IPS-NIHi7 (cell line): ENCODE measurements around the gene HNRNPM.
"Not testable (repeated sequence)": the region's sequence is repeated elsewhere in the genome, so short reads cannot be mapped to it uniquely, and the experiment has no call there.

Source experiments
- DNase-seq: peaks from one replicate; pipeline ENCODE4 v3.0.0; 2012; ENCODE audit warnings: mixed read lengths; ENCODE audit errors: extremely low spot score

HNRNPM gene

DNA sequence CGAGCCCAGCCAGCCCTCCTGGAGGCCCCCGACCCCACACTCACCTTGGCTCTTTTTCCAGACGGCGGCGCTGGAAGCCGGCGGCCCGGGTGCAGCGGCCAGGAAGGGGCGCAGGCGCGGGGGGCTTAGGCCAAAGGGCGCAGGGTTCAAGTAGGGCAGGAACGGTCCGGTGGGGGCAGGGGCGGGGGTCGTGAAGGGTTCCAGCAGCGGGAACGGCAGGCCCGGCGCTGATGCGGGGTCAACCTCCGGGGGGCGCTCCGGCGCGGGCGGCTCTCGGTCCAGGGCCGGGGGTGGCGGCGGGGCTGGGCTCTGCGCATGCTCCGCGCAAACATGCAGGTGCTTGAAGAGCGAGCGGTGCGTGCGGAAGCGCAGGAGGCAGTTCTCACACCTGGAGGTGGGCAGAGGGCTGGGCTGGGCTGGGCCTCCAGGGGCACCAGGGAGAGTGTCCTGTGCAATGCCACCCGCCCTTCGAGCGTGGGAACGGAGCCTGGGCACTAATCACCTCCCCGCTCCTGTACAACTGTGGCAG is 66.9 kb downstream of the HNRNPM start:
- peak; percentile 45 for DNase-seq

DNA sequence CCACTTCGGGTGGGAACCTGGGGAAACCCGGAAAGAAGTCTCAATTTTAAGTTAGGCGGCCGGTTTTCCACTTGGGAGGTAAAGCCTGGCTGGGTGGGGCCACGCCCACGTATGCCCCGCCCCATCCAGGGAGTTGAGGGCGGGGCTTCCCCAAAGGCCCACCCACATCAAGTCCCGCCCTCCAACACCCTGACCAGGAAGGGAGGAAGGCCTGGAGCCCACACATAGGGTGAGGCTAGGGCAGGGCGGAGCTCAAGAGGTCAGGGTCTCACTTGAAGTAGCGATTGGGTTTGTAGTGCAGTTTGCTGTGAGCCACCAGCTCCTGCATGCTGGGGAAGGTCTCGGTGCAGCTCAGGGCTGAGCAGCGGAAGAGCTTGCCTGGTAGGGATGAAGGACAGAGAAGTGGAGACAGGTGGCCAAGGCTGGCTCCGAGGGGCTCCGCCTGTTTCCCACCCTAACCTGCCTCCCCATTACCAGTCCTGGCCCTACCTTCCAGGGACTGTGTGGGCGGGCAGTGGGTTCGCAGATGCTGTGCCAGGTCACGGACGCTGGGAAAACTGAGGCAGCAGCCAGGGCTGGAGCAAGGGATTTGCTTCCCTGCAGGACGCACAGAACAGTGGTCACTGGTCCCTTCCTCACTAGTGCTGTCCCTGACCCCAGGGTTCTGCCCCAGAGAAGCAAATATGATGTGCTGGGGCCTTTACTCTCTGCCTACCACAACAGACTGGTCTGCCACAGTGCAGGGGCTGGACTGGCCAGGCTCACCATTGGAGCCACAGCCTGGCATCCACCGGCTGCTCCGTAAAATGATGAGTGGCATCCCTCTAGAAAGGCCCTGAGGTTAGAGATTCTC is 67.6 kb downstream of the HNRNPM start:
- peak; percentile 71 for DNase-seq

DNA sequence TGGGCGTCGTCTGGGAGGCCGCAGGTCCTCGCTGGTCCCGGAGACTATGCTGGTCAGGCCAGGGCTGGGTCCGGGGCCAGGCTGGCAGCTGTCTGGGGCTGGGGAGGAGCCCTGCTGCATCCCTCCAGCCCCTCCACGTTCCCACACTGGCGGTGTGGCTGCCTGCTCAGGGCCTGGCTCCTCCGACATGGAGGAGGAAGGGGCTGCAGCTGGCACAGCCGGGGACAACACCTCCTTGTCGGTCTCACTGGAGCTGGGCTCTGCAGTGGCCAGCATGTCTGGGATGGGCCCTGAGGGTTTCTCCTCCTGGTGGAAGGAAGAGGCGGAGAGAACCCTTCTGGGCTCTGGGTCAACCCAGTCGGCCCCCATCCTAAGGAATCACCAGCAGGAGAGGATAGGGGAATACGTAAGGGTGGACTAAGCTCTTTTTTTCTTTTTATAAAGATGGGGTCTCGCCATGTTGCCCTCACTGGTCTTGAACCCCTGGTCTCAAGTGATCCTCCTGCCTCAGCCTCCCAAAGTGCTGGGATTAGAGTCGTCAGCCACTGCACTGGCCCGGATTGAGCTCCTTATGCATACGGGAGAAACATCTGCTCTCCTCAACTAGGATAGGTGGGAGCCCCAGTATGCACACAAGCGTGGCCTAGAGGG is 68.4 kb downstream of the HNRNPM start:
- DNase-seq = no peak

DNA sequence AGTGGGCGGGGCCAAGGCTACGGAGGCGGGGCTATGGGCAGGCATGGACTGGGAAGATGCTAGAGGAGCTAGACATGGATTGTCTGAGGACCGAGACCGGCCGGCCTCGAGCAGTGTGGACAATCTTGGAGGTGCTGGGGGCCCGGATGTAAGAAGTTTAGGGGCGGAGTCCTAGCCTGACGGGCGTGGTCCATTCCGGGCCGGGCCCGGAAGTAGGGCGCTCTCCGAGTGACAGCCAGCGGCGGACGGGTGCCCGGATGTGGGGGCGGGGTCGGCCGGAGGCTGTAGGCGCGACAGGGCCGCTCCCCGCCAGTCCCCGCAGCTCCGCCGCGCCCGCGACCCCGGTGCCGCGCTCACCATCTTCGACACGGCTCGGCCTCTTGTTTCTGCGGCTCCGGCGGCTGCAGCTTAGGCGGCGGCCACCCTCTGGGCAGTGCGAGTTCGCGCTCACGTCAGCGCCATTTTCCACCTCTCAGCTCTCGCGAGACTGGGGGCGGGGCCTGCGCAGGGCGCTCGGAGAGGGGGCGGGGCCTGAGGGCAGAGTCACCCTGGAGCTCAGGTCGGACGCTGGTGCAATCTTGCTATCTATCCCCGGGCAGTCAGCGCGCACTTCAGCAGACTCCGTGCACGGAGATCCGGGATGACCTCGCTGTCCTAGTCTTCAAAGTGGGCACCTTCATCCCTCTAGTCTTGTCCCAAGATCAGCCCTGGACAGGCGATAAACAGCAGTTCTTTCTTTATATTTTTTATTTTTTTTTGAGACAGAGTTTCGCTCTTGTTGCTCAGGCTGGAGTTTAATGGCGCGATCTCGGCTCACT is 69.1 kb downstream of the HNRNPM start, which contains the start of gene ZNF414:
Gene ZNF414, minus strand, starts transcription at position 481 of the 818 bp plus-strand sequence. Its CDS starts 121 bp downstream, at position 360.
- DNase-seq = peak; percentile 95

DNA sequence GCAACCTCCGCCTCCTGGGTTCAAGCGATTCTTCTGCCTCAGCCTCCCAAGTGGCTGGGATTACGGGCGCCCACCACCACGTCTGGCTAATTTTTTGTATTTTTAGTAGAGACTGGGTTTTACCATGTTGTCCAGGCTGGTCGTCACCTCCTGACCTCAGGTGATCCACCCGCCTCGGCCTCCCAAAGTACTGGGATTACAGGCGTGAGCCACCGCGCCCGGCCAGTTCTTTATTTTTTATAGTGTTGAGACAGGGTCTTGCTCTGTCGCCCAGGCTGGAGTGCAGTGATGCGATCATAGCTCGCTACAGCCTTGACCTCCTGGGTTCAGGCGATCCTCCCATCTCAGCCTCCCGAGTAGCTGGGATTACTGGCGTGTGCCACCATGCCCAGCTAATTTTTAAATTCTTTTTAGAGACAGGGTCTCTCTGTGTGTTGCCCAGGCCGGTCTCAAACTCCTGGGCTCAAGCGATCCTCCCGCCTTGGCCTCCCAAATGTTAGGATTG is 69.8 kb downstream of the HNRNPM start:
- DNase-seq = not testable (repeated sequence)

DNA sequence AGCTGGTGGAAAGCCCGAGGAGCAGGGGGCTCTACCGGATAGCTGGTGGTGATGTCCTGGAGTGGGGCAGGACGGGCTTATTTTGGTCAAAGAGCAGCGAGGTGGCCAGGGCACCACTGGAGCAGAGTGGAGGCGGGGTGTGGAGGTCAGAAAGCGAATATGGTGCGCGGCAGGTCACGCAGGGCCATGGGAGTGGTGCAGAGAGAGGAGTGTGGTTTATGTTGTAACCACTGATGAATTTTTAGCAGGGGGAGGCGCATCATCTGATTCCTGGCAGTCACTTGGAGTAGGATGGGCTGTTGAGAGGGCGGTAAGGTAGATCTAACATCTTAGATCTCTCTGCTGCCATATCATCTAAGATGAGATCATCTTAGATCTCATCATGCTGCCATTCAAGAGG is 70.5 kb downstream of the HNRNPM start:
- no peak for DNase-seq

DNA sequence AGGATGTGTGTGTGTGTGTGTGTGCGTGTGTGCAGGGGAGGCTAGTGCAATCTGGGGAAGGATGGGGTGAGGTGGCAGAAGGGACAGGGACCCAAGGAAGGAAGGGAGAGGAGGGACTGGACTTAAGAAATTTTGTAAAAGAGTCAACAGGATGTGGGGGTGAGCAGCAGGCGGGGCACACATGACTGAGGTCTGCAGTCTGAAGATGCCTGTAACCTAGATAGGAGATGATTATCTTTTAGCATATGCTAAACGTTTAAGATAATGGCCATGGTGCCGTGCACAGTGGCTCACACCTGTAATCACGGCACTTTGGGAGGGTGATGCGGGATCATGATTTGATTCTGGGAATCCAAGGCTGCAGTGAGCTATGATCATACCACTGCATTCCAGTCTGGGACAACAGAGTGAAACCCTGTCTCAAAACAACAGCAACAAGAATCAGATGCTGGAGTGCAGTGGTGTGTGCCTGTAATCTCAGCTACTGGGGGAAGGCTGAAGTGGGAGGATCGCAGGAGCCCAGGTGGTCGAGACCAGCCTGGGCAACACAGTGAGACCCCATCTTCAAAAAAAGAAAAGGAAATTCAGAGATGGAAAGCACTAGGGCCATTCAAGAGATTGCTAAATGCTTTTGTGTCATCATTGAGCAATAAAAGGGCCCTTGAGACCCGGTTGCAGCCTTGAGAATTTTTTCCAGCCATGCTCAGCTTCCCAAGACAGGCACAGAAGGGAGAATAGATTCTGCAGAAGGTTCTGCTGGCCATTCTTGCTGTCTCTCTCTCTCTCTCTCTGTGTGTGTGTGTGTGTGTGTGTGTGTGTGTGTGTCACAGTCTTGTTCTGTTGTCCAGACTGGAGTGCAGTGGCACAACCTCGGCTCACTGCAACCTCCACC is 73.0 kb downstream of the HNRNPM start:
- DNase-seq = no peak

DNA sequence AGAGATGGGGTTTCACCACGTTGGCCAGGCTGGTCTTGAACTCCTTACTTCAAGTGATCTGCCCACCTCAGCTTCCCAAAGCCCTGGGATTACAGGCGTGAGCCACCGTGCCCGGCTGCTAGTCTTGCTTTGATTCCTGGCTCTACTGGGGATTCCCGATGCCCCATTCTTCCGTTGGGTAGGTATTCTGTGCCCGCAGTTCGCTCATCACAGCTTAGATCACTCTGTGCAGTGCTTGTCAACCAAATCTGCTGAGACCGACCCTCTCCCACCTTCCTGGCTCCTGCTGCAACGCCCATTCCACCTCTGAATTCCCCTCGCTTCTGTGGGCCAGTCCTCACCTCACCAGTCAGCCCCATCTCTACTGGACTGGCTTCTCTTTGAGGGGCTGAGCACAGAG is 73.8 kb downstream of the HNRNPM start:
- no peak for DNase-seq

DNA sequence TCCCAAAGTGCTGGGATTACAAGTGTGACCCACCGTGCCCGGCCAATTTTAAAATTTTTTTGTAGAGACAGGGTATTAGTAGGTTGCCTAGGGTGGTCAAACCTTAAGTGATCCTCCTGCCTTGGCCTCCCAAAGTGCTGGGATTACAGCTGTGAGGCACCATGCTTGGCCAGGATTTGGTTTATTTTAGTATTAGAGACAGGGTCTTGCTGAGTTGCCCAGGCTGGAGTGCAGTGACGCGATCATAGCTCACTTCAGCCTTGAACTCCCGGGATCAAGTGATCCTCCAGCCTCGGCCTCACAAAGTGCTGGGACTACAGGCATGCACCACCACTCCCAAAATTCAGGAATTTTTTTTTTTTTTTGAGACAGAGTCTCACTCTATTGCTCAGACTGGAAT is 74.6 kb downstream of the HNRNPM start:
- DNase-seq = no peak

DNA sequence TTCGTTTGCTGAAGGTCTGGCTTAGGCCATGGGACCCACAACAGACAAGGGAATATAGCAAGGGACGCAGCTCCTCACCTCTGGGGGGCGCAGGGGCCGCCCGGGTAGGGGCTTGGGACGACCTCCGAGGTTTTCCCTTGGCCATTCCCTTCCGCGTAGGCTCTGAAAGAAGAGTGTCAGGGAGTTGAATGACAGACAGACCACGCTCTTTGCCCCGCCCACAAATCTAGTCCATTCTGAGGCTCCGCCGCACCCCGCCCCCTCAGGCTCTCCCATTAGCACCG is 80.6 kb downstream of the HNRNPM start:
- DNase-seq = no peak

DNA sequence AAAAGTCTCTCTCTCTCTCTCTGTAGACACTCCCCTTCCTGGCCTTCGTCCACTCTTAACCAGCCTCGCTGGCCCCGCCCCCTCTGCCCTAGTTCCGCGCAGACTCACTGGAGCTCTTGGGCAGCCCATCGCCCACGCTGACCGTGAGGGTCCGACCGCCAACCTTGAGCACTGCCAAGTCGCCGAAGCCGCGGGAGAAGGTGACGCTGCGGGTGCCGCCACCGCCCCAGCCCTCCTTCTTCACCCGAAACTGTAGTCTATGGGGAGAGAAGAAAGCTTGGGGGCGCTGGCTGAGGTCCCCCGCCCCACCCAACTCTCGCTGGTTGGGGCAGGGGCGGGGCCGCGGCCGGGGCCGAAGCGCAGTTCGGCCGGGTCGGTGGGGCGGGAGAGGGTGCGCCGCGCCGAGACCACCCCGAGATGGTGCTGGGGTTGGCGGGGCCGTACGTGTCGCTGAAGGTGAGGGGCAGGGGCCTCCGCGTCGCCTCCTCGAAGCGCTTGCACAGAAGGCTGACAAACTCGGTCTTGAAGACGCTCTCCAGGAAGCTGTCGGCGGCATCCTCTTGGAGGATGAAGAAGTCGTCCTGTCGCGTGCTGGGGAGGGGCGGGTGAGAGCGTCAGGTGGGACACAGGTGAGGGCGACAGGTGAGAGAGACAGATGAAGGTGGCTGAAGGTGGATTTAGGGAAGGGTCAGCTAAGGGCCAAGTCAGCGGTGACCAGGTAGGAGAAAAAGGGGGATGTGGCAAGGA is 81.7 kb downstream of the HNRNPM start:
- DNase-seq = peak; percentile 94

DNA sequence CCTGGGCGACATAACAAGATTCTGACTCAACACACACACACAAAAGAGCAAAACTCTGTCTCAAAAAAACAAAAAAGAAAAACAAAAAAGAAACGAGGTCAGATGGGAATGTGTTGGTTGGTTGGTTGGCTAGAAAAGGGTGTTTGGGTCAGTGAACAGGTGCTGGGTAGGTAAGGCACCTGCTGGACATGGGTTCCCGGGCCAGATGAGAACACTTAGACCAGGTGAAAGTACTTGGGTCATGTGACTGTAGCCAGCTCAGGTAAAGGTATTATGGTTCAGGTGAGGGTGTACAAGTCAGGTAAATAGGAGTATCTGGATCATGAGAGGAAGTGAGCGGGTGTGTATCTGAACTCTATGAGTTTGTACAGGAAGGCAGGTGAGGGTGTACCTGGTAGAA is 83.7 kb downstream of the HNRNPM start:
- no peak for DNase-seq

DNA sequence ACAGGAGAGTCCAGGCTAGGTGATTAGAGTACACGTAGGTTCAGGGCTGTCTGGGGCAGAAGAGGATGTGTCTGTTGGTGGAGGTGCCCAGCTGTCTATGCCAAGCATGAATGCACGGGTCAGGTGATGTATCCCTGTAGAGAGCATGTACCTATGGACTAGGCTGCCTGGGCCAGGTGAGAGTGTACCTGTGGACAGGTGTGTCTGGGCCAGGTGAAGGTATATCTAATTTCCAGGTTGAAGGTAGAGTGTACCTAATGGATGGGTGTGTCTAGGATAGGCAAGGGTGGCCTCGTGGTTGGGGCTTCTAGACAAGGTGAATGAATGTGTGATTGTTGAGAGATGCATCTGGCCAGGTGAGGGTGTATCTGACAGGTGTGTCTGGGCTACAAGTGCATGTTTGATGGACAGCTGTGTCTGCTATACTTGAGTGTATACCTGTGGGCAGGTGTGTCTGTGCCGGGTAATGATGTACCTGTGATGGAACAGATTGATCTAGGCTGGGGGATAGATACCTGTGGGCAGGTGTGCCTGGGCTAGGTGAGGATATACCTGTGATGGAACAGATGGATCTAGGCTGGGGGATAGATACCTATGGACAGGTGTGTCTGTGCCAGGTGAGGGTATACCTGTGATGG is 84.7 kb downstream of the HNRNPM start:
- no peak for DNase-seq

DNA sequence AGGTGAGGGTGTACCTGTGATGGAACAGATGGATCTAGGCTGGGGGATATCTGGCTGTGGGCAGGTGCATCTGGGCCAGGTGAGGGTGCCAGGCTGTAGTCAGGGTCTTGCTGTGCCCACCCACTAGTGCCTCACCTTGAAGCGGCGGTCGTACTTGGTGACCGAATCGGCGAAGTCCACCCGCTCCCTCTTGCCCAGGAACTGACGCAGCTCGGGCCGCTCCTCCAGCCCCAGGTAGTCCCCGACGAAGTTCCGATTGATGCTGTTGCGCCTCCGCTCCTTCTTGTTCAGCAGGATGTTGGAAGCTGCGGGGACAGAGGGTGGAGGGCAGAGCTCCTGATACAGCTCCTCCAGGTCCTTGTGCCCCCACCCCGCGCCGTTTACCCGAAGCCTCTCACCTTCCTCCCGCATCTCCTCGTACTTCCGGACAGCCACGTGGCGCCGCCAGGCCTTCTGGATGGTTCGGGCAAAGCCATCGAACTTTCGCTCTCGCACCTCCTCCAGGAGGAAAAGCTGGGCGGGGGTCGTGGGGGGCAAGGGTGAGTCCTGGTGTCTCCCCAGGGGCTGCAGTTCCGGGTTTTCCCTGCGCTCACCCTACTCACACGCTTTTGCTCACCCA is 85.4 kb downstream of the HNRNPM start:
- DNase-seq = no peak

DNA sequence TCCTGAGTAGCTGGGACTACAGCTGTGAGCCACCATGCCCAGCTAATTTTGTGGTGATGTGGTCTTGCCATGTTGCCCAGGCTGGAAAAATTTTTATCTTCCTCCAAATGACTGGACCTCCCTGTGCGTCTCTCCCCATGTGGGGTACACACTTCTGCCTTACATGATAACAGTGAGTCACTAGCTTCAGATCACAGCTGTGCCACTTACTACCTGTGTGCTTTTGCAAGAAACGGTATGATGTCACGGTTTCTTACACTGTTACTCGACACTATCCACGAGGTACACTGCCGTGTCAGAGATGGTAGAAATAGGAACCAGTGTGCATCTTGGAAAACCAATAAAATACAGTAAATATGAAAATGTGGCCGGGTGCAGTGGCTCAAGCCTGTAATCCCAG is 86.7 kb downstream of the HNRNPM start:
- no peak for DNase-seq

DNA sequence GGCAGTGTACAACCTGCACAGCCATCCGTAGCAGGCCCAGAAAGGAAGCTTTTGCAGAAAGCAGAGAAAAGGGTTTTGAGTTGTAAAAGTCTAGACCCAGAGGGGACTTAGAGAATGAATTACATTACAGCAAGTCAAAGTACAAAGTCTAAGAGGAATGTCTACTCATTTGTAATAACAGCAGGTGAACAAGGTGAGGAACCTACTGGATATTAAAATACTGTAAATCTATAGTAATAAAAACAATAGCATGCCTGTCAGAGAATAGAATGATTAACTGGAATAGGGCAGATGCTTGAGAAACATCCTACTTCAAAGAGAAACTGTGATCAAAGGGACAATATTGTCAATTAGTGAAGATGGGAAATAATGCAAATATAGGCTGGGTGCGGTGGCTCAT is 87.5 kb downstream of the HNRNPM start:
- no peak for DNase-seq

DNA sequence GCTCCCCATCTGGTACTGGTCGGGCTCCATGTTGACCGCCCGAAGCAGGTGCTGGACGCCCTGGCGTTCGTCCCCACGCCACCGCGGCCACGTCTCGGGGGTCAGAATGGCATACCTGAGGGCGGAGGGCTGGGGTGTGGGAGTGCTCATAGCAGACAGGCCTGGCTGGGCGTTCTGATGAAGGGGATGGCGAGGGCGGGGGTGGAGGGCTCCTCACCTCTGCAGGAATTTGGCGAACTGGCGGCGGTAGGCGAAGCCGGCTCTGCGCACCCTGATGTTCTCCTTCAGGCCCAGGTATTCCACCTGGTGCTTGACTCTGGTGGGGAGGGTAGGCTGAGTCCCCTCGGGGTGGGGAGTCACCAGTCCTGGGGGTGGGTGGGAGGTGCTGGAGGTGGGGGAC is 91.5 kb downstream of the HNRNPM start:
- no peak for DNase-seq

DNA sequence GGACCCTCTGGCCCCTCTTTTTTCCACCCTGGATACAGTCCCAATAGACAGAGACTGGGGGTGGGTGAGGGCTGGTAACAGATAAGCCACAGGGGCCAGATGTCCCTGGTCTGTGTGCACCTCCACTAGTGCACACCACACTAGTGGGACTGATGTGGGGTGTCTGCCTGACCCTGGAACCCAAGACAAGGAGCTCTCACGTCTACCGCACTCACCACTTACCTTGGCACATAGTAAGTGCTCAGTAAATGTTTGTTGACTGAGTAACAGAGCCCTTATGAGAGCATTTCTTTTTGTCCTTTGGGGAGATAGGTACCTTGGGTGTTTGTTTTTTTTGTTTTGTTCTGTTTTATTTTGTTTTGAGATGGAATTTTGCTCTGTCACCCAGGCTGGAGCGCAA is 92.3 kb downstream of the HNRNPM start:
- no peak for DNase-seq
